Stimulated activated CD4-positive, alpha-beta T cell treated with anti-CD3 and anti-CD28 coated beads, Interleukin-4, amount 100 ng/mL, for 48 hours (primary cell): Measurements from ENCODE around the gene TSHZ2.

Experiments used
- DNase-seq, 2 donors: peaks; one replicate each; pipeline ENCODE4 v3.0.0-alpha.2; 2020; ENCODE audit warnings: low read depth in 2 of 2

TSHZ2 gene

DNA sequence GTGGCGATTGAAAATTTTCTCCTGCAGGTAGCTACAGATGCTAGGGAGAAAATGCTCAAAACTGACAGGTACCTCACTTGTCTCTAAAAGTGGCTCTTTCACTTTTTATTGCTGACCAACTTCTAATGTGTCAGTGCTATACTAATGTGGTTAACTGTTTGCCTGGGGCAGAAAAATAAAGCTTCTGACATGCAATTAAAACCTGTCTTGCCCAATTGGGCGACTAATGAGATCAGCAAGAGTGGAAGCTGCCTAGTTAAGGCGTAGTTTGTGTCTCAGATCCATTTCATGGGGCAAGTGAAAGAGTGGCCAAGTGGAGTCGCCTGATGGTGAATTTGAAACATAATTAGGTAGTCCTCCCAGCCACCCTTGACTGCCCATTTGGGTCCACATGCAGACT lies 193.3 kb downstream of the TSHZ2 start:
- DNase-seq, result no peak

DNA sequence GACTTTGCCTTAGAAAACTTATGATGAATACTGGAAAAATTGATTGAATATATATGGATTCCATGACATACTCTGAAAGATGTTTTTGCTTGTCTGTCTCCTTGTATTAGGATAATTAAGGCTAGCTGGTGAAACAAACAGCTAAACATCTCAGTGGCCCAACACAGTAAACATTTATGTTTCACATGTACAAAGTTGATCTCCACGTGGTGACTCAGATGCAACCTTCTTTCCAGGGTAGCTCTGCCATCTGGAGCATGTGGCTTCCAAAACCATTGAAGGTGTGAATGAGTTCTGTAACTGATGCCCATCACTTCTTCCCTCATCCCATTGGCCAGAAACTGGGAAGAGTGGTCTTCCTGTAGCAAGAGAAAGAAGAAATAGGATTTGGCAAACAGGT lies 196.3 kb downstream of the TSHZ2 start:
- DNase-seq, result no peak

DNA sequence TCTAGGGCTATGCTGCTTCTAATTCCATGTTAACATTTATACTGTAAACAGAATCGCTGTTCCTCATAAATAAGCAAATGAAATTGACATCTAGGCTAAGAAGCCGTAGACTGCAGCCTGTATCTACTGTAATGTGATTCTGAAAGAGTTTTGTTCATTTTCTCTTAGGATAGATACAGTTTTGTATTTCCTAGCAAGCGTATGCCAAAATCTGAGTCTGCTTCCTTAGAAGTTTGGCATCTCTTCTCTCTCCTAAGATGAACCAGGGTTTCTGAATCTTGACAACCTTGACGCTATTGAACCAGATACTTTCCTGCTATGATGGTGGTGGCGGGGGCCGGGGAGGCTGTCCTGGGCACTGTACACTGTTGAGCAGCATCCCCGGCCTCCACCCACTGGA lies 198.0 kb downstream of the TSHZ2 start:
- DNase-seq, result no peak

GRCh38 chr20:53171065-53171464 lies 198.9 kb downstream of the TSHZ2 start:
- no peak for DNase-seq

DNA sequence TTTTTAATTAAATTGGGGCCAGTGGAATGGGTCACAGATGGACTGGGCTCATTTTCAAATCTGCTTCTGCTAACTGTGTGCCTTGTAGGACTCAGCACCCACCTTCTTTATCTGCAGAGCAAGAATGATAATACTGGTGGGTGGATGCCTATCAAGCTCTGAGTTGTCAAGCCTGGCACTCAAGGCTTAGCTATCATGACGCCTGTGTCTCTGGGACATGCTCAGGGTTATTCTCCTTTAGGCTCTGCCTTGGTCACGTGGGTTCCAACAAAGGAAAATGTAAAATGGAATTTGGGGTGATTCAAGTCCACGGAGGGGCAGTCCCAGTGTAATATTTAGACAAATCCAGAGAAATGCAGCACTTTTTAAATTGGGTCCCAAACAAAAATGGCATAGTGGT lies 202.3 kb downstream of the TSHZ2 start:
- no peak for DNase-seq

GRCh38 chr20:53175135-53175780 lies 203.1 kb downstream of the TSHZ2 start:
- DNase-seq, result no peak

- no peak for DNase-seq
Measured at GRCh38 chr20:53176134-53176533, 204.0 kb downstream of the TSHZ2 start.

DNA sequence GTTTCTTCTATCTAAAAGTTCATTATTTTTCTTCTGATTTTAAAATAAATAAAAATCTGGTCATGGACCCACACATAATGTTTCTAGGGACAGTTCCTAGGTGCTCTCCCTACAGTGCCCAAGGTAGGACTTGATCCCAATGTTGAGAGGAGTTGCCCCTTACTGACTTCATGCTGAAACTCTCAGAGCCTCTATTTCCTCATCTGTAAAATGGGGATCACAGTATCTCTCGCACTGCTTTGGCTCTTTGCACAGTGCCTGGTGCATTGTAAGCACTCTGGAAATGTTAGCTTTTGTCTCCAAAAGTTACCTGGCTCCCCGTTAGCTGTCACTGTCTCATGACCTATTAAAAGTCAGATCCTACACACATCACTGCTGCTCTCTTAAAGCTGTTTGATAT lies 205.5 kb downstream of the TSHZ2 start:
- DNase-seq, result no peak

GRCh38 chr20:53179749-53180148 lies 207.6 kb downstream of the TSHZ2 start:
- DNase-seq, result no peak

GRCh38 chr20:53180928-53181362 lies 208.8 kb downstream of the TSHZ2 start:
- DNase-seq, result no peak

GRCh38 chr20:53181866-53182376 lies 209.8 kb downstream of the TSHZ2 start:
- DNase-seq, result no peak

DNA sequence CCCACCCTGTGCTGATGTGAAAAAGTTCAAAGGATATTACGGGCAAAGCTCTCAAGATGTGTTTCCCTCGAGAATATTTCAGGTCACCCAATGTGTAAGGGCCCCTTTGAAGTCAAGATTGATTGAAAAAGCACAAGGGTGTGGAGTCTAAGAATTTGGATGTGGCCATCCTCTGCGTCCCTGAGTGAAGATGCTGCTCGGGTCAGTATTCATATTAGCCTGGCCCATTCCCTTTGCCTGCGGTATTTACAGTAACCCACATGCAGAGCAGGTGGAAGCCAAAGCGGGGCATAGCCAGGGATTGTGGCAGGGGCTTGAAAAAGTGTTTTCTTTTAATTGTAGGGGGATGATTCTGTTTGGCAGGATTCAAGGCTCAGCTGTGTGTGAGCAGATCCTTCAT lies 211.0 kb downstream of the TSHZ2 start:
- DNase-seq, result no peak

- no peak for DNase-seq
Measured at GRCh38 chr20:53186635-53187034, 214.5 kb downstream of the TSHZ2 start.

- DNase-seq, result no peak
Measured at GRCh38 chr20:53187392-53188068, 215.4 kb downstream of the TSHZ2 start.

GRCh38 chr20:53190225-53190624 lies 218.1 kb downstream of the TSHZ2 start:
- DNase-seq, result no peak

DNA sequence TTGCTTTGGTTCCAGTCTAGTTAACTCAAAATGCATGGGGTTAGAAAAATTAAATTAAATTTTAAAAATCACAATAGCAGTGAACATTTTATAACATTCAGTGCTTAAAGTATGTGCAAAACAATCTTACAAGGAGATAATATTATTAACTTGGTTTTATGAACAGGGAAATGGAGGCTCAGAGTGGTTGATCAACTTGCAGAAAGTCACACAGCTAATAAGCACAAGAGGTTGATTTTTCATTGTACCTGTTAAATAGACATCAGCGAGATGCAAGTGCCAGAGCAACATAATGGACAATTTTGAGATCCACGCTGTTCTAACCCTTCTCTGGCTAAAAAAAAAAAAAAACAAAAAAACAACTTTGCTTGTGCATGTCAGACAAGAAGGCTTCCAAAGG lies 219.8 kb downstream of the TSHZ2 start:
- no peak for DNase-seq

- DNase-seq, result no peak
Measured at GRCh38 chr20:53194306-53195290, 222.4 kb downstream of the TSHZ2 start.

DNA sequence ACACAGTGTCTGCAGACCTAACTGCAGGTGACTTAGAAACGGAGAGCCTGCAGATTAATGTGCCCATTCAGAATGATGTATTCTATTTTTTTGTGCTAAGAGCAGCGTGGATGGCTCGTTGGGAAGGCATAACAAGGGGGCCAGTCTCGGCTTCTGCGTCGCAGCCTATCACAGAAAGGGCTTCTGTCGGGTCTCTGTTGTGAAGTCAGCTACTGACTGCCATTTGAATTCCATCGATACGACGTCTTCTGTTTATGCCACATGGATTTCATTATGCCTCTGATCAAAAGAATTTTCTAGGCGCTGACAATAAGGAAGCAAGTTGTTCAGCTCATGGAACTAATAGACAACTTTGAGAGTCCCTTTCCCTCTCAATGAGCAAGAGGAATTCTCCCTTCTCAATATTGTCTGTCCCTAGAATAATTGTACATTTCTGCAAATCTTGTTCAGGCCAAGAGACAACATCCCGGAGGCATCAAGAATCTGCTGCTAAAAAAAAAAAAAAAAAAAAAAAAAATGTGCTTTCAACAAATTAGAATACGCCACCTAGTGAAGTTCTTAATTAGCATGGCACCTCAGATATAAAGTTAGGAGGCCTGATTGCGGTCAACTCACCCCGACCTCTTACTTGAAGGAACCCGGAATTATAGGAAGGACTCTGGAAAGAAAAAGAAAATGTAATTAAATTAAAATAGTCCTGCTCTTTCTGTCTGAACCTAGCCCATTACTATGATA lies 223.9 kb downstream of the TSHZ2 start:
- no peak for DNase-seq

DNA sequence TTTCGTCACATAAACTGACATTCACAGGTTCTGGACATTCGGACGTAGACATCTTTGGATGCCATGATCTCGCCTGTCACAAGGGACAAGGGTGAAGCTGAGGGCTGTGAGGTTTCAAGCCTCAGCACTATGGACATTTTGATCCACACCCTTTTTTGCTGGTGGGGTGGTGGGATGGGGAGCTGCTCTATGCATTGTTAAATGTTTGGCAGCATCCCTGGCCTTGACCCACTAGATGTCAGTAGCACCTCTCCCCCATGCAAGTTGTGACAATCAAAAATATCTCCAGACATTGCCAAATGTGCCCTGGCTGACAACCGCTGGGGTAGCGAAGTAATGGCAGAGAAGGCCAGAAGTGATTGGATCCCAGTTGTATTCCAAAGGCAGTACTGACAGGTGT lies 229.4 kb downstream of the TSHZ2 start:
- DNase-seq, result no peak

DNA sequence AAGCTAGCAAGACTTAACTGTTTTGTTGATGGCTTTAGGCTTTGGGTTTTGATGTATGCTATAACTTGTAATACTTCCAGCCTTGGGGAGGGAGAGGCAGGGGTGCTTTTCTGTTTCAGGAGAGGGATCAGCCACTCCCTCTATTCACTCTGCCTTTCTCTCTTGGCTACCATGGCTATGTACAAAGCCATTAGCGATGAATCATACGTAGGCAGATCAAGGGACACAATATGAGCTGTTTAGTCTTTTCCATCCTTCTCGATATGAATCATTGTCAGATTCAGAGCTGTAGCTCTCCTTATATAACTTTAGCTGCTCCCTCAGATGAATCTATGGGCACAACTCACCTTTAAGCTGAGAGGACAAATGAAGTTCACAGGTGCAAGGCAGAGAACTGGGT lies 230.6 kb downstream of the TSHZ2 start:
- DNase-seq, result no peak

GRCh38 chr20:53205046-53205445 lies 232.9 kb downstream of the TSHZ2 start:
- DNase-seq, result no peak
